Fibroblast of mammary gland (primary cell): ENCODE measurements around the gene MAN1C1.

ENCODE experiments used
- DNase-seq: peaks from one replicate; pipeline ENCODE4 v3.0.0-alpha.2; 2010; ENCODE audit warnings: low read depth
- H3K4me3 ChIP-seq: 2 replicates; pipeline ENCODE4 v1.5.1; 2011; ENCODE audit warnings: low read depth, mild to moderate bottlenecking, low read length, moderate library complexity; ENCODE audit not compliant: control insufficient read depth
- TF ChIP-seq, protein P1 (sequence below): conservative IDR thresholded peaks from 2 replicates; pipeline ENCODE4 v1.5.1; 2011; ENCODE audit warnings: low read depth, low read length, inconsistent platforms; ENCODE audit not compliant: control insufficient read depth, insufficient read depth

The MAN1C1 gene

DNA sequence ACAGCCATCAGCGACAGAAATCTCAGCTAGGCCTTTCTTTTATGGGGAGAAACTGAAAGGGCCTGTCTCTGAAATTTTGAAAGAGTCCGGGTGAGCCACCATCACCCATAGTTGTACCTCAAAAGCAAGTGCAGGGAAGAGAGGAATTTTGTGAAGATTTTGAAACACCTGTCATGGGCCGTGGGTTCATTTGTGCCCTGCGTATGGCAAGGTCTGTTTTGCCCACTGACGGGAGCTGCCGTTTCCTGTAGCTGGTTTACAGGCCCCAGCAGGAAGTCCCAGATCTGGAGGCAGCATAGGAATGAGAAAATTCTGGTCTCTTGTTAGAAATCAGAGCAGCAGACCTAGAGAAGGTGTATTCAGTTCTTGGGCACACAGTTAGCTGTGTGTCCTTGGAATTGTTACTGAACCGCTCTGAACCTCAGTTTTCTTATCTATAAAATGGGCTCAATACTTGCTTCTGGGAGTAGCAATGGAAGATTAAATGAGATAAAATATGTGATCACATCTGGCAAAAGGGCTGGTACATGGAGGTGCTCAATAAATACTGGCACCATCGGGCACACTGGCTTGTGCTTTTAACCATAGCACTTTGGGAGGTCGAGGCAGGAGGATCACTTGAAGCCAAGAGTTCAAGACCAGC is 52.5 kb downstream of the MAN1C1 start:
- H3K4me3 ChIP-seq: no peak overlapping the region
- DNase-seq: no peak
- TF ChIP-seq, protein P1, sequence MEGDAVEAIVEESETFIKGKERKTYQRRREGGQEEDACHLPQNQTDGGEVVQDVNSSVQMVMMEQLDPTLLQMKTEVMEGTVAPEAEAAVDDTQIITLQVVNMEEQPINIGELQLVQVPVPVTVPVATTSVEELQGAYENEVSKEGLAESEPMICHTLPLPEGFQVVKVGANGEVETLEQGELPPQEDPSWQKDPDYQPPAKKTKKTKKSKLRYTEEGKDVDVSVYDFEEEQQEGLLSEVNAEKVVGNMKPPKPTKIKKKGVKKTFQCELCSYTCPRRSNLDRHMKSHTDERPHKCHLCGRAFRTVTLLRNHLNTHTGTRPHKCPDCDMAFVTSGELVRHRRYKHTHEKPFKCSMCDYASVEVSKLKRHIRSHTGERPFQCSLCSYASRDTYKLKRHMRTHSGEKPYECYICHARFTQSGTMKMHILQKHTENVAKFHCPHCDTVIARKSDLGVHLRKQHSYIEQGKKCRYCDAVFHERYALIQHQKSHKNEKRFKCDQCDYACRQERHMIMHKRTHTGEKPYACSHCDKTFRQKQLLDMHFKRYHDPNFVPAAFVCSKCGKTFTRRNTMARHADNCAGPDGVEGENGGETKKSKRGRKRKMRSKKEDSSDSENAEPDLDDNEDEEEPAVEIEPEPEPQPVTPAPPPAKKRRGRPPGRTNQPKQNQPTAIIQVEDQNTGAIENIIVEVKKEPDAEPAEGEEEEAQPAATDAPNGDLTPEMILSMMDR: no peak

DNA sequence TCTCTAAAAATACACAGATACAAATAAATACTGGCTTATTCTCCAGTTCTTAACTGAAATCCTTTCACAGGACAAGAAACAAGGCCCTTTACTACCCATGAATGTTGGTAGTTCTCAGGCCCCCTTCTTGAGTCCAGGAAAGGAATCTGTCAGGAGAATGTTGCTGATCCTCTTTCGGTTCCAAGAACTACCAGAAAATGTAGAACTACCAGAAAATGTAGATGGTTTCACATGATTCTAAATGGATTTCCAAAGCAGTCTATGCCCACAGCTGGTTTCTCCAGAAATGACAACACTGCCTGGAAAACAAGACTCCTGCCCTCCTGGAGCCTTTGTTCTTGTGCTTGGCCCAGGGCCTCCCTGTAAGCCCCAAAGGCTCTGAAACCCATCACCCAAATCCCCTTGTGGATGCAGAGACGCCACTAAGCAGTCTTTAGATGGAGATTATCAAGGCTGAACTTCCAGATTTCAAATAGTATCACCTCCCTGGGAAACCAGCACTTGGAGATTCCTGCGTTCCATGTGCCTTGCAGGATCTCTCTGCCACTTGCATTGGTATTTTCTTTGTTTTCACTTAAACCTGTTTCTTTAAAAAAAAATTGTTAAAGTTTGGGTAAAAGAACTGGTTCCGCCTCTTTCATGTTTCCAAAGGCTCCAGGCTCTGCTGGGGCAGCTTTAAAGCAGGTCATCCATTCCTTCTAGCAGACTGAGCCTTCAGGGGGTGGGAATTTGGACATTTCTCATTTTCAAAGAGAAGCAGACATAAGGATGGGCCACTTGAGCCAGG is 53.4 kb downstream of the MAN1C1 start:
- no peak overlapping the region for H3K4me3 ChIP-seq
- TF ChIP-seq, protein P1: no peak
- no peak for DNase-seq

DNA sequence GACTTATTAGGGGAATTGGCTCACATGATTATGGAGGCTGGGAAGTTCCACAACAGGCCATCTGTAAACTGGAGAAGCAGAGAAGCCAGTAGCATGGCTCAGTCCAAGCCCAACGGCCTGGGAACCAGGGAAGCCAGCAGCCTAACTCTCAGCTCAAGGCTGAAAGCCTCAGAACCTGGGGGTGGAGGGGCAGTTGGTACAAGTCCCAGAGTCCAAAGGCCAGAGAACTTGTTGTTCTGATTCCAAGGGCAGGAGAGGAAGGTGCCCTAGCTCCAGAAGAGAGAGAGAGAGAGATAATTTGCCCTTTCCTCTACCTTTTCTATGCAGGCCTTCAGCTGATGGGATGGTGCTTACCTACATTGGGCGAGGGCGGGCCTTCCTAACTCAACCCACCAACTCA is 55.3 kb downstream of the MAN1C1 start:
- TF ChIP-seq, protein P1: no peak
- no peak for DNase-seq
- no peak overlapping the region for H3K4me3 ChIP-seq

DNA sequence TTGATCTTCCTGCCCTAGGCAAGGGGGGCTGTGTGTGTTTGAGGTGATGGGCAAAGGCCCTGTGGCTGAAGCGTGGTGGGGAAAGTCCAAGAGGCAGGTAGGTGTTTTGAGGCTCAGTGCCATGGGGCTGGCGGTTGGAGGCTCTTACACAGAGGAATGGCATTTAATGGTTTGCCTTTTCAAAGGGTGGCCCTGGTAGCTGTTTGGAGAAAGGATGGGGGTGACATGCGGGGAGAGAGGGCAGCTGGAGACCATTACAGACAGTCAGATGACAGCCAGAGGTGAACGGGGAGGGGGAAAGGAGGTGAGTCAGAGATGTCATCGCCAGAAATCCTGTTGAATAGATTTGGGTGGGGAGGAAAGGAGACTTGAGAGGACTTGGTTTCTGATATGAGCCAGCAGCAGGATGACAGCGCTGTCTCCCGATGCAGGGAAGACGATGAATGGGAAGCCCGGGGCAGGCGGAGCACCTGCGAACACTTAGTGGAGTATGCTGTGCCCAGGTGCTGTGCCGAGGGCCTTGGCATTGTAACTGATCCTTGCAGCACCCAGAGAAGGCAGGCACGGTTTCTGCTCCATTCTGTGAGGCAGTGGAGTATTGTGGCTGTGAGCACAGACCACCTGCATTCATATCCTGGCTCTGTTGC is 56.3 kb downstream of the MAN1C1 start:
- DNase-seq: no peak
- no peak overlapping the region for H3K4me3 ChIP-seq
- TF ChIP-seq, protein P1: no peak

DNA sequence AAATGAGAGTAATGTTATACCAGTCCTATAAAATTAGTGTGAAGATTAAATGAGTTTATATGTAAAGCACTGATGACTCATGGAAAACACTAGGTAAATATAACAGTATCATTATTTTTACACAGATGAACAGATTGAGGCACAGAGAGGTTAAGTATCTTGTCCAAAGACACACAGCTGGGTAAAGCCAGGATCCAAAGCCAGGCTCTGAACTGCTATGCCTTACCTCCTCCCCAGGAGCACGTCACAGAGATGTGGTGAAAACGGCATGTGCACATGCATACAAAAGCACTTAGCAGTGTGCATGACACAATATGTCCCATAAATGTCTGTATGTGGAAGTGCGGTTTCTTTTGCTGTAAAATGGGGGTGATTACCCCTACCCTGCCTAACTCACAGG is 56.9 kb downstream of the MAN1C1 start:
- no peak overlapping the region for H3K4me3 ChIP-seq
- TF ChIP-seq, protein P1: no peak
- DNase-seq: no peak

DNA sequence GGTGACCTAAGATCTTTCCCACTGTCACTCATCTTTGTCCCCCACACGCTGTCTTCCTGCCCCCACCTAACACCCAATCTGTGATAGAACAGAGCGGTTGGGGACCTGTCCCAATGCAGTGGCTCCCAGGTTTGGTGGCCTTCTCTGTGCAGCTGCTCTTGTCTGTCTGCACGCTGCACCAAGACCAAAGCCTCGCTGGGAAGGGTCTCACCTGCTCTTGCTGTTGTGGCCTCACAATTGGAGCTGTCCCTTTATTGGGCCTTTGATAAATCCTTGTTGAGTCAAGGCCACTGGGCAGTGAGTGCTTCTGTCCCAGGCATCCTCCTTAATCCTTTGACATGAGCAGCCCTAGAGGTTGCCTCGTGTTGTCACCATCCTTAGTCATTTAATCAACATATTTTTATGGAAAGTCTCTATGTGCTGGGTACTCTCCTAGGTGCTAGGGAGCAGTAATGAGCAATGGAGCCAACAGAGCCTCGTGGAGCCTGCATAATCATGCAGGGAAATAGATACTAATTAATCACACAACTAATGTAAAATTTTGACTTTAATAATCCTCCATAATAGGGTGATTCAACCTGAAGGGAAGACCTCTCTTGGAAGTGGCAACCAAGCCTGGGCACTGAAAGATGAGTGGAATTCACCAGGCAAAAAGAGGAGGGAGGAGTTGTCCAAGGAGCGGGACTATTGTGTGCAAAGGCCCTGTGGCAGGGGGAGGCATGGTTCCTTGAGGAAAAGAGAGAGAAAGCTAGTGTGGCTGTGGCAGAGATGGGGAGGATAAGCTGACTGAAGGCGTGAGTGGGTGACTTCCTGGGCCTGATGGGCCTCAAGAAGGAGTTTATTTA is 57.6 kb downstream of the MAN1C1 start:
- DNase-seq: no peak
- H3K4me3 ChIP-seq: no peak overlapping the region
- TF ChIP-seq, protein P1: no peak
